Suprapubic skin (tissue), 4 donors: ENCODE results near the gene LRRTM2.

ENCODE experiments used
- EP300 ChIP-seq: sonication (generic); formaldehyde crosslinking; IDR thresholded peaks from one replicate; pipeline ENCODE4 v1.6.1; 2017; ENCODE audit warnings: antibody characterized with exemption
- POLR2AphosphoS5 ChIP-seq, 3 donors: sonication (generic); formaldehyde crosslinking; IDR thresholded peaks; one replicate each; pipeline ENCODE4 v1.6.1; 2017; ENCODE audit warnings: antibody characterized with exemption in 3 of 3
- TF ChIP-seq, protein P1 (sequence below), 2 donors: fragments of 200-600 bp in 1 of 2; fragments of 450-650 bp in 1 of 2; sonication (generic) in 1 of 2; IDR thresholded peaks; one replicate each; pipeline ENCODE4 v1.5.1; 2016 to 2019; ENCODE audit warnings: antibody characterized with exemption in 2 of 2, mild to moderate bottlenecking in 1 of 2, moderate library complexity in 1 of 2

DNA sequence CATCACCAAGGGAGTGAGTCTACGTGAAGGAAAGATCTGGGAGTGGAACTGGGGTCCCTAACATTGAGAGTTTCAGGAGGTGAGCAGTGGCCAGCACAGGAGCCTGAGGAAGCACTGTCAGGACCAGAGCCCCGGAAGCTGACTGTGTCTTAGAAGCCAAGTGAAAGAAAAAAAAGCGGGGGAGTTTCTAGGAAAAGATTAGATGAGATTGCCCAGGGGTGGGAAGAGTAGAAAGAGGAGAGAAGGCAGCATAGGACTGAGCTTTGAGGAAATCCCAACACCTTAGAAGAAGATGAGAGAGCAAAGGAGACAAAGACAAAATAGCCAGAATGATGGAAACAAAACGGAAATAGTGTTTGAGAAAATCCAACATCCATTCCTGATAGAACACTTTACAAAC, 37.0 kb upstream of the LRRTM2 start:
- TF ChIP-seq, protein P1, sequence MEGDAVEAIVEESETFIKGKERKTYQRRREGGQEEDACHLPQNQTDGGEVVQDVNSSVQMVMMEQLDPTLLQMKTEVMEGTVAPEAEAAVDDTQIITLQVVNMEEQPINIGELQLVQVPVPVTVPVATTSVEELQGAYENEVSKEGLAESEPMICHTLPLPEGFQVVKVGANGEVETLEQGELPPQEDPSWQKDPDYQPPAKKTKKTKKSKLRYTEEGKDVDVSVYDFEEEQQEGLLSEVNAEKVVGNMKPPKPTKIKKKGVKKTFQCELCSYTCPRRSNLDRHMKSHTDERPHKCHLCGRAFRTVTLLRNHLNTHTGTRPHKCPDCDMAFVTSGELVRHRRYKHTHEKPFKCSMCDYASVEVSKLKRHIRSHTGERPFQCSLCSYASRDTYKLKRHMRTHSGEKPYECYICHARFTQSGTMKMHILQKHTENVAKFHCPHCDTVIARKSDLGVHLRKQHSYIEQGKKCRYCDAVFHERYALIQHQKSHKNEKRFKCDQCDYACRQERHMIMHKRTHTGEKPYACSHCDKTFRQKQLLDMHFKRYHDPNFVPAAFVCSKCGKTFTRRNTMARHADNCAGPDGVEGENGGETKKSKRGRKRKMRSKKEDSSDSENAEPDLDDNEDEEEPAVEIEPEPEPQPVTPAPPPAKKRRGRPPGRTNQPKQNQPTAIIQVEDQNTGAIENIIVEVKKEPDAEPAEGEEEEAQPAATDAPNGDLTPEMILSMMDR (IDR thresholded peaks at IDR 0.05), result no peak
- TF ChIP-seq POLR2AphosphoS5 (IDR thresholded peaks at IDR 0.05), result no peak
- TF ChIP-seq EP300, result no peak
